ENCODE measurements around the gene FAHD2A. TPM values are rescaled to one million over a fixed set of nuclear protein-coding genes. Genes with fewer than 3 reads are reported as not detected.
"Not testable (repeated sequence)": the region's sequence is repeated elsewhere in the genome, so short reads cannot be mapped to it uniquely, and the experiment has no call there.

Gene FAHD2A
- total RNA-seq, 1 donor: 26.3 TPM

- DNase-seq (ENCODE audit: low read depth): no peak
- no peak for TF ChIP-seq CTCF (IDR thresholded peaks at IDR 0.05; ENCODE audit: insufficient read depth, low read depth, low read length)
- H3K4me3 ChIP-seq (ENCODE audit: low read depth, low read length): no peak overlapping the region
These were observed 26.9 kb upstream of the FAHD2A start for GRCh38 chr2:95375532-95376150.

GRCh38 chr2:95376311-95377215 is 25.9 kb upstream of the FAHD2A start:
- no peak for DNase-seq (ENCODE audit: low read depth)
- TF ChIP-seq CTCF (IDR thresholded peaks at IDR 0.05; ENCODE audit: insufficient read depth, low read depth, low read length): no peak

GRCh38 chr2:95377216-95378123 is 25.0 kb upstream of the FAHD2A start:
- no peak overlapping the region for H3K4me3 ChIP-seq (ENCODE audit: low read depth, low read length)
- no peak for TF ChIP-seq CTCF (IDR thresholded peaks at IDR 0.05; ENCODE audit: insufficient read depth, low read depth, low read length)
- DNase-seq (ENCODE audit: low read depth): no peak

More at GRCh38 chr2:95376311-95377215, 25.9 kb upstream of the FAHD2A start:
- H3K4me3 ChIP-seq (ENCODE audit: low read depth, low read length): no peak overlapping the region

GRCh38 chr2:95378281-95378680 is 24.2 kb upstream of the FAHD2A start:
- not testable (repeated sequence) for DNase-seq (ENCODE audit: low read depth); H3K4me3 ChIP-seq (ENCODE audit: low read depth, low read length)

GRCh38 chr2:95379371-95379831 is 23.1 kb upstream of the FAHD2A start:
- no peak for DNase-seq (ENCODE audit: low read depth)
- H3K4me3 ChIP-seq (ENCODE audit: low read depth, low read length): no peak overlapping the region
- TF ChIP-seq CTCF (IDR thresholded peaks at IDR 0.05; ENCODE audit: insufficient read depth, low read depth, low read length): peak; percentile 15

- no peak for DNase-seq (ENCODE audit: low read depth)
- TF ChIP-seq CTCF (IDR thresholded peaks at IDR 0.05; ENCODE audit: insufficient read depth, low read depth, low read length): no peak
- H3K4me3 ChIP-seq (ENCODE audit: low read depth, low read length): no peak overlapping the region
These were observed 22.2 kb upstream of the FAHD2A start for GRCh38 chr2:95380280-95380679.

Measured in fibroblast of villous mesenchyme (primary cell).